M059J (cell line): Measurements from ENCODE around the gene TM9SF2. TPM values are rescaled to one million over a fixed set of nuclear protein-coding genes. Genes with fewer than 3 reads are reported as not detected.
A peak's percentile ranks its signal among the peaks of the same experiment; 100 is the strongest.

Experiments used
- DNase-seq: peaks from one replicate; pipeline ENCODE4 v3.0.0-alpha.2; 2012; ENCODE audit warnings: low read depth
- total RNA-seq: library from RNA; depleted of rRNA; stranded (reverse); fragments of >200 nt; shearing (Covaris generic); gene quantifications from 2 replicates; pipeline ENCODE4 v1.2.3, GENCODE V29; 2014

The TM9SF2 gene
- total RNA-seq, 1 experiment from 2014 or later, result 215 TPM

GRCh38 chr13:99495466-99496183 is 5.6 kb upstream of the TM9SF2 start:
- DNase-seq, result peak; percentile 44

GRCh38 chr13:99496184-99497142 is 4.8 kb upstream of the TM9SF2 start:
- peak; percentile 97 for DNase-seq

- peak; percentile 96 for DNase-seq
Observed at GRCh38 chr13:99498171-99499161, 2.8 kb upstream of the TM9SF2 start.

DNA sequence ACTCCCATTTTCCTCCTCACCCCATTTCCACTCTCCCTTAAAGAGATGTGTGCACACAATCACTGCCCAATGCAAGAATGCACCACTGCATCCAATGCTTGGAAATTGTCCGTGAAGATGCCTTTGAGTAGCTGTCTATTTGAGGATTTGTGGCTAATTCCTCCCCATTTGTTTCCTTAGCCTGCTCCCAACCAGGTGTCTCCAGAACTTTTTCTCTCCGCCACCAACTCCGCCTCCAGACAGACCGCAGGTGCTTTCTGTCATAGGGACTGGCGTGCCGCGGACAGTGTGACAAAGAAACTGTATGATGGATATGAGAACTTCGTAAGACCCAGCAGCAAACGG is 461 bp upstream of the TM9SF2 start:
- DNase-seq, result no peak

- peak; percentile 28 for DNase-seq
Observed at GRCh38 chr13:99501848-99502301, 603 bp downstream of the TM9SF2 start.

- peak; percentile 16 for DNase-seq
Observed at GRCh38 chr13:99505814-99506269, 4.6 kb downstream of the TM9SF2 start.

DNA sequence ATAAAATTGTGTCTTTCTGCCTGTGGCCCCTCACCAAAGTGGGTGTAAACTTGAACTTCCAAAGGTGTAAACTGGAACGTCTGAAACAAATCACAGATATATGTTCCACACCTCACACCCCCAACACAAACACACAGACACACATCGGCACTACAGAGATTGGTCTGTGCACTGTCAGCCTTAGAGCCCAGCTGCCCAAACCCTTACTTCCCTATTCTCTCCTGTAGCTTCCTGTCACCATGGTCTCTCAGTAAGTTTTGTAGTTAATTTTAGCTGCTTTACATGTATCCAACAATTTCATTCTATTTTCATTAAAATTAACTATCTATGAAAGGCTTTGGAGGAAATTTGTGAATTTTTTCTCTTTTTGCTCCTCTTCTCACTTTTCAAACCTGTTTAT is 5.4 kb downstream of the TM9SF2 start:
- DNase-seq, result no peak

GRCh38 chr13:99507054-99507453 is 5.8 kb downstream of the TM9SF2 start:
- DNase-seq, result no peak

- no peak for DNase-seq
Observed at GRCh38 chr13:99507551-99507950, 6.3 kb downstream of the TM9SF2 start.

DNA sequence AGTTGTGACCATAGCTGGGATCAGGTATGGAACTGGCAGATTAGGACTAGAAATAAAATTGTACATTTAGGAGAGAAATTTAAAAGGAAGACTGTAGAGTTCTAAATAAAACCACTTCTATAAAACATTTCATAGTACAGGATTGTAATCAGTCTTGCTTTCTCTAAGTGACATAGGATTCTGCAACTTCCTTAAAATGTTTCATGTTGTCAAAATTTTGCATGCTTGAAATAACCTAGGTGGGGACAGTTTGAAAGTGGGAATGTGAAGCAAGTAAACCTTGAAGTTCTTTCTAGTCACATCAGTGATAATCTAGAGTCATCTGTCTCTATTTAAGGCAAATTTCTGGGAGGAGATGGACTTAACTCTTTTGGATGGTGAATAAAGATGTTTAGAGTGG is 6.7 kb downstream of the TM9SF2 start:
- DNase-seq, result no peak

DNA sequence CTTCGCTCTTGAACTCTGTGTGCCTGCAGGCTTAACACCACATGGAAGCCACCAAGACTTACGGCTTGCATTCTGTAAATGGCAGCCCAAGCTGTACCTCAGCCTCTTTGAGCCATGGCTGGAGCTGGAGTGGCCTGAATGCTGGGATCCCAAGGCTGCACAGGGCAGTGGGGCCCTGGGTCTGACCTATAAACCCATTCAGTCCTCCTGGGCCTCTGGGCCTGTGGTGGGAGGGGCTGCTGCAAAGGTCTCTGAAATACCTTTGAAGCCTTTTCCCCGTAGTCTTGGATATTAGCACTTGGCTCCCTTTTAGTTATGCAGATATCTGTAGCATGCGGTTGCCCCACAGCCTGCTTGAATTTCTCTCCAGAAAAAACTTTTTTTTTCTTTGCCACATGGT is 8.2 kb downstream of the TM9SF2 start:
- no peak for DNase-seq

DNA sequence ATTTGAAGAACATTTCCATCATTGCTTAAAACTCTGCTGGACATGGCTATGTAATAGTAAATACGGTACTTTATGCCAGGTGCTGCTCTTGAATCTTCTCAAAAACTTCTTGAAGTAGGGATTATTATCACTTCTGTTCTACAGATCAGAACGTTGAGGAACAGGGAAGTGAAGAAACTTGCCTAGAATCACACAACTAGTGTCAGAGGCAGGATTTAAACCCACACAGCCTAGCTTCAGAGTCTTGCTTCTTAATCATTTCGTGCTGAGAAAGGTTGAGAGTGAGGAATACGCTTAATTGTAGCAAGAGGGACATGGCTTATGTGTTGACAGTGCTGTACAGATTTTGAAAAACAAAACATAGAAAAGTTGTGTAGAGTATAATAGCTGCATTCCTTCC is 13.5 kb downstream of the TM9SF2 start:
- DNase-seq, result no peak

DNA sequence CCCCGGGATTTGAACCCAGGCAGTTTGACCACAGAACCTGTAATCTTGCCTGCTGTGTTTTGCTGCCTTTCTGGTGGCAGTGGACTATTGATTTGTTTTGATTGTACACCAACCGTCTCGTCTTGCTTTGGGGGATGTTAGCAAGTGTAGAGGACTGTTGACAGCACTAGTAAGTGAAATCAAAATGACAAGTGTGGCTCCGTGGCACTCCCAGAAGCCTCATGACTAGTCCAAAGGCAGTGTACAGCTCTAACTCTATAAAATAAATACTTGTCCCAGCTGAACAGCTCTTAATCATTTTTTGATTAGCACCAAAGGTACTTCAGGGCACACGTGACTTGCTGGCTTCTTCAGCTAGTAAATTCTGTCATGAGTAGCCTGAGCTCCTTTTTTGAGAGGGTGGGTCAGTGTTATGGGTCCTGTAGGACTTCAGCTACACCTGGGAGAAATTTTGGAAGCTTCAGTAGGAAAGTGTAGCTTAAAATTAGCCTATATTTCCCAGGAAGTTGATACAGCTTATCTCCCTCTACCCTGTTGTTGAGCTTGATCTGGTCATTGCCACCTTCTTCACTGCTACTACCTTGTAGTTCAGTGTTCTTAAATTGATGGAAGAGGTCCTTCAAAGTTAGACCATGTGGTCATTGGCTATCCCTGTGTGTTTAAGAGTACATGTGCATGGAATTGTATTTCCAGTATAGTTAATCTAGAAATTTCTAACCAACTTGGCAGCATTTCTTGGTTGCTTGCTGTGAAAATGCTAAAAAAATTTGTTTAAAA is 15.1 kb downstream of the TM9SF2 start:
- DNase-seq, result no peak

DNA sequence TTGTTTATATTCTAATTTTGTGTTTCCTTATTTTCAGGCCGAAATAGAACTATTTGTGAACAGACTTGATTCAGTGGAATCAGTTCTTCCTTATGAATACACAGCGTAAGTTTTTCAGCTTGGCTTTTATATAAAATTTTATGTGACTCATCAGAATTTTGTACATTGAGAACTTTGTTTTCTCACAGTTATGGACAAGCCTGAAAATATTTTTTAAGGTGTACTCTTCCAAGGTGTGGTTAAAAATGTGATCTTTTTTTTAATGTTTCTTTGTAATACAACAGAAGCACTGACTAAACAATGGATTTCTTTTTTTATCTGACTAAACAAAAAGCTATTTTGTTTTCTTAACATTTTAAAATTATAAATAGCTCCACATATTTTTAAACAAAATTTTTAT is 16.3 kb downstream of the TM9SF2 start:
- no peak for DNase-seq

- no peak for DNase-seq
Observed at GRCh38 chr13:99517984-99518383, 16.7 kb downstream of the TM9SF2 start.

GRCh38 chr13:99522298-99522697 is 21.0 kb downstream of the TM9SF2 start:
- no peak for DNase-seq

- no peak for DNase-seq
Observed at GRCh38 chr13:99523838-99524237, 22.6 kb downstream of the TM9SF2 start.

GRCh38 chr13:99525967-99526366 is 24.7 kb downstream of the TM9SF2 start:
- DNase-seq, result no peak

- no peak for DNase-seq
Observed at GRCh38 chr13:99526549-99526948, 25.3 kb downstream of the TM9SF2 start.

GRCh38 chr13:99527301-99527700 is 26.0 kb downstream of the TM9SF2 start:
- no peak for DNase-seq

- no peak for DNase-seq
Observed at GRCh38 chr13:99528547-99528946, 27.3 kb downstream of the TM9SF2 start.
